T-helper 1 cell treated with Interleukin-12 subunit alpha and Interleukin-12 subunit beta and Interleukin-4 antibody, amounts not matched to agents 30 μg/mL and 1 μg/mL, for 36 hours (primary cell): ENCODE results near the gene POR.
"Not testable (repeated sequence)": the region's sequence is repeated elsewhere in the genome, so short reads cannot be mapped to it uniquely, and the experiment has no call there.

Source experiments
- H3K27ac Mint-ChIP-seq: one replicate; pipeline ENCODE4 v1.8.0; 2021; ENCODE audit warnings: mild to moderate bottlenecking, mixed read lengths
- H3K27me3 Mint-ChIP-seq: one replicate; pipeline ENCODE4 v1.8.0; 2021; ENCODE audit warnings: low read depth, mixed read lengths
- H3K36me3 Mint-ChIP-seq: one replicate; pipeline ENCODE4 v1.8.0; 2021; ENCODE audit warnings: low read depth, mixed read lengths
- H3K4me1 Mint-ChIP-seq: one replicate; pipeline ENCODE4 v1.8.0; 2021; ENCODE audit warnings: low read depth, mixed read lengths
- H3K4me3 Mint-ChIP-seq: one replicate; pipeline ENCODE4 v1.8.0; 2021; ENCODE audit warnings: mild to moderate bottlenecking, moderate library complexity, mixed read lengths
- H3K9me3 Mint-ChIP-seq: one replicate; pipeline ENCODE4 v1.8.0; 2021; ENCODE audit warnings: mixed read lengths

The POR gene

DNA sequence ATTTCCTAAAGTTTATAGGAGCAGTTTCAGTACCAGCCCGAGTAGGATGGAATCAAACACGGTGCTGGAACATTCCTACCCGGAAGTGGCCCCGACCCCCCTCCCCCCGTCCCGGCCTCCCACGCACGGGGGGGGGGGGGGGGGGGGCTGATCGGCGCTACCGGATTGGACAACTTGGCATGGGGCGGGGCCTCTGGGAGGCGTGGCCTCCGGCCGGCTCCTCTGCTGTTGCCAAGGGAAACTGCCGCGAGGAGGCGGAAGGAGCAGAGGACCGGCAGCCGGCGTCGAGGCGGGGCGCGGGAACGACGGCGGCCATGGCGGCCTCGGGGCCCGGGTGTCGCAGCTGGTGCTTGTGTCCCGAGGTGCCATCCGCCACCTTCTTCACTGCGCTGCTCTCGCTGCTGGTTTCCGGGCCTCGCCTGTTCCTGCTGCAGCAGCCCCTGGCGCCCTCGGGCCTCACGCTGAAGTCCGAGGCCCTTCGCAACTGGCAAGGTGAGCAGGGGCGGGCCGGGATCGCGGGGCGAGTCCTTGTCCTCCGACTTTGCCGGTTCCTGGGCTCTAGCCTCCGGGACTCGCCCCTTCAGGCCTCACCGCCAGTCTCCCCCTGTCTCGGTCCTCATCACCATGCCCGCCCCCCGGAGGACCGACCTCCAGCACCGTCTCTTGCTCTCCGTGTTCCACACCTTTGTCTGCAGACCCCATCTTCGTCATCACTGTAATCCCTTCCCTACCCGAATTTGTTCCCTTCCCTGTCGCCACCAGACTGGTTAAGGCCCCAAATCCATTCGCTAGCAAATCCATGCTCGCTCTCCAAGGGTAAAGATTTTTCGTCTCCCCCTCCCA lies 36.0 kb upstream of the POR start, which contains the start of gene RHBDD2:
Gene RHBDD2 (plus strand): TSS at position 266 of the 843 bp plus-strand sequence. CDS start 49 bp downstream, at position 315.
- no peaks in the 10 kb centered on the region for H3K9me3 Mint-ChIP-seq
- peaks cover 24% of the 10 kb centered on the region for H3K4me1 Mint-ChIP-seq
- H3K36me3 Mint-ChIP-seq: peaks cover 30% of the 10 kb centered on the region
- H3K4me3 Mint-ChIP-seq: peak within 1 kb of the TSS; percentile 100
- H3K27ac Mint-ChIP-seq: peak within 1 kb of the TSS; percentile 98
- H3K27me3 Mint-ChIP-seq: no peaks in the 10 kb centered on the region

DNA sequence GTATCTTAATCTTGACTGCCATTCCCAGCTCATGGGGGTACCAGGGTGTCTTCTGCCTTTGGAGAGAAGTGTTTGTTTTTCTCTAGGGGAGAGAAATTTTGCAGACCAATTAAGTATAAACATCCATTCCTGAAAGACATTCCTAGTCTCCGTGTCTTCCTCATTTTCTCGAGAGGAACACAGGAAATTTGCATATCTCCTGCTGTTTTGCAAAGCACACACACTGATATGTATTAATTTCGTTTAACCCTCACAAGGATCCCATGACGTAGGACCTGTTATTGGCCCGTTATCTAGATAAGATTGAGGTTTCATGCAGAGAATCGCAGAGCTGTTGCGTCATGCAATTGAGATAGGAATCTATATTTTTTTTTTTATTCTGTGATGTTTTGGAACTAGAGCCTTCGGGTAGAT lies 35.2 kb upstream of the POR start:
- peaks cover 37% of the 10 kb centered on the region for H3K36me3 Mint-ChIP-seq

DNA sequence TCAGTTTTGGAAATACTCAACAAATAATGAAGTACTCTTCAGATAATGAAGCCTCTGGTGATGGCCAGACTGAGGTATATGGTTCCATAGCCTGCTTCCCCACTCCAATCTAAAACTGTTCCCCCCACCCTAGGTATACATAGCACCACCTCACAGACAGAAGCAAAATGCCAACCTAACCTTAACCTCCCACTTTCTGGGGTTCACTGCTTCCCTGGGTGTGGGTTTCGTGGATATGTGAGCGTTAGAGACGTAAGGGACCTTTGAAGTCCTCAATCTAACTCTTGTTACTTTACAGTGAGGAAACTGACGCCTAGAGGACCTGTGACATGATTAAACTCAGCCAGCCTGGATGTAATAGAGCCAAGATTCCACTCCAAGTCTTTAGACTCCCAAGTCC lies 34.7 kb upstream of the POR start:
- peaks cover 38% of the 10 kb centered on the region for H3K36me3 Mint-ChIP-seq
- H3K27me3 Mint-ChIP-seq: no peaks in the 10 kb centered on the region
- peak overlapping the region; percentile 100 for H3K4me3 Mint-ChIP-seq
- H3K27ac Mint-ChIP-seq: peak overlapping the region; percentile 98
- no peaks in the 10 kb centered on the region for H3K9me3 Mint-ChIP-seq
- H3K4me1 Mint-ChIP-seq: peaks cover 24% of the 10 kb centered on the region

More for the DNA sequence above, 35.2 kb upstream of the POR start:
- Mint-ChIP-seq H3K27ac (peak overlapping the region; percentile 98), H3K4me1 (peaks cover 24% of the 10 kb centered on the region), H3K9me3 (no peaks in the 10 kb centered on the region), H3K27me3 (no peaks in the 10 kb centered on the region), H3K4me3 (peak overlapping the region; percentile 100)

DNA sequence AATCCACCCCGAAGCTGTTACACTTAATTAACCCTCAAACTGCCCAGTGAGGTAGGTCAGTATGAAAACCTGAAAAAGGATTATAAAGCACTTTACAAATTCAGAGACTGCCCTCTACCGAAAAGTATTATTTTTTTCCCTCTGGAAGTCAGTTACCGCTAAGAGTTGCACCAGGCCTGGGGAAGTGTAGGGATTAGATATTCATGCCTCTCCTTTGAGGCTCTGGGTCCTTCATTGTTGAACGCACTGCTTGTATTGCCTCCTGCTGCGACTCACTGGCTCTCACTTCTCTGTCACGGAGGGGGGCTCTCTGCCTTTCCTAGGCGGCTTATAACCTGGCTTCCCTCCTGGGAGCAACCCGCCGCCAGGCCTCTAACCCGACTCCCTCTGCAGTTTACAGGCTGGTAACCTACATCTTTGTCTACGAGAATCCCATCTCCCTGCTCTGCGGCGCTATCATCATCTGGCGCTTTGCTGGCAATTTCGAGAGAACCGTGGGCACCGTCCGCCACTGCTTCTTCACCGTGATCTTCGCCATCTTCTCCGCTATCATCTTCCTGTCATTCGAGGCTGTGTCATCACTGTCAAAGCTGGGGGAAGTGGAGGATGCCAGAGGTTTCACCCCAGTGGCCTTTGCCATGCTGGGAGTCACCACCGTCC lies 33.4 kb upstream of the POR start:
- Mint-ChIP-seq H3K36me3 (peaks cover 38% of the 10 kb centered on the region), H3K4me3 (peak overlapping the region; percentile 16), H3K27me3 (no peaks in the 10 kb centered on the region), H3K27ac (peak overlapping the region; percentile 8), H3K4me1 (peaks cover 24% of the 10 kb centered on the region), H3K9me3 (no peaks in the 10 kb centered on the region)

DNA sequence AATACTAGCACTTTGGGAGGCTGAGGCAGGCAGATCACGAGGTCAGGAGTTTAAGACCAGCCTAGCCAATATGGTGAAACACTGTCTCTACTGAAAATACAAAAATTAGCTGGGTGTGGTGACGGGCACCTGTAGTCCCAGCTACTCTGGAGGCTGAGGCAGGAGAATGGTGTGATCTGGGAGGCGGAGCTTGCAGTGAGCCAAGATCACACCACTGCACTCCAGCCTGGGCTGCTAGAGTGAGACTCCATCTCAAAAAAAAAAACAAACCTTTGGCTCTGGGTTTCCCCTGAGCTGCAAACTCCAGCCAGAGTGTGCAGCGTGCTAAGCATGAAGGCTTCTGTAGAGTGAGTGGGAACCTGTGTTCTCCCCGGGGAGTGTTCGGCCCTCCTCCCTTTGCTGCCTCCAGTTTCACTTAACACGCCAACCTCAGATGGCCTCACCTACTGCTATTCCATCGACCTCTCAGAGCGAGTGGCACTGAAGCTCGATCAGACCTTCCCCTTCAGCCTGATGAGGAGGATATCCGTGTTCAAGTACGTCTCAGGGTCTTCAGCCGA lies 31.6 kb upstream of the POR start:
- not testable (repeated sequence) for H3K4me3 Mint-ChIP-seq

DNA sequence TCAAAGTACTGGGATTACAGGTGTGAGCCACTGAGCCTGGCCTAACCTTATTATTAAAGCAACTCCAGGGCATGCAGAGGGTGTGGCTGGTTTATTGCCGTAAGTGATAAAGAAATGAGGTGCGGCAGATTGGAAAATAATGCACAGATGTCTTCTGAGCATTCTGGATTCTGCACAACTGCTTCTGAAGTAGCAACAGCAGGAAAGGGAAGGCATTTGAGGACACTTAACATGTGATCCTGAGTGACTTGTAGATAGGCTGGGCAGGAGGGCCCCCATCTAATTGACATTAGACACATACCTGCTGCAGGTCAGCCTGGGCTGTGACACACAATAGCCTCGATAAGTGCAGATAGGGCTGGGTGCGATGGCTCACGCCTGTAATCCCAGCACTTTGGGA lies 30.5 kb upstream of the POR start:
- Mint-ChIP-seq H3K27ac (no peak overlapping the region), H3K4me1 (peaks cover 16% of the 10 kb centered on the region), H3K9me3 (no peaks in the 10 kb centered on the region), H3K27me3 (no peaks in the 10 kb centered on the region), H3K36me3 (peaks cover 47% of the 10 kb centered on the region), H3K4me3 (no peak overlapping the region)

More for the DNA sequence above, 31.6 kb upstream of the POR start:
- Mint-ChIP-seq H3K4me1 (peaks cover 18% of the 10 kb centered on the region), H3K36me3 (peaks cover 45% of the 10 kb centered on the region)
- not testable (repeated sequence) for H3K27me3 Mint-ChIP-seq, H3K27ac Mint-ChIP-seq, H3K9me3 Mint-ChIP-seq

DNA sequence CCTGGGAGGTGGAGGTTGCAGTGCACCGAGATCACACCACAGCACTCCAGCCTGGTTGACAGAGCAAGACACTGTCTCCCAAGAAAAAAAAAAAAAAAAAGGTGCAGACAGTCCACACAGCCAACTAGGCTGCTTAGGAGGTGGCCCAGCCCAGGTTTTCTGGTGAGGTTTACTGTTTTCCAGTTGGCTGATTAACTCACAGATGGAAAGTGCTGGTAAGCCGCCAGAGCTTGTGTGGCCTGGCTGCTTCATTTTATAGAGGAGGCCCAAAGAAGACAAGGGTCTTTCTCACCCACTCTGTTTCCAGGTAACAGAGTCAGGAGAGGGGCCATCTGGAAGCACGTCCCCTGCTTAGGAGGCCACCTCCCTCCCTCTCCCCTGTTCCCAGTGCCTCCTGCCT lies 29.9 kb upstream of the POR start:
- Mint-ChIP-seq H3K36me3 (peaks cover 41% of the 10 kb centered on the region), H3K9me3 (no peaks in the 10 kb centered on the region), H3K4me3 (no peak overlapping the region), H3K27ac (no peak overlapping the region), H3K27me3 (no peaks in the 10 kb centered on the region), H3K4me1 (peaks cover 10% of the 10 kb centered on the region)

DNA sequence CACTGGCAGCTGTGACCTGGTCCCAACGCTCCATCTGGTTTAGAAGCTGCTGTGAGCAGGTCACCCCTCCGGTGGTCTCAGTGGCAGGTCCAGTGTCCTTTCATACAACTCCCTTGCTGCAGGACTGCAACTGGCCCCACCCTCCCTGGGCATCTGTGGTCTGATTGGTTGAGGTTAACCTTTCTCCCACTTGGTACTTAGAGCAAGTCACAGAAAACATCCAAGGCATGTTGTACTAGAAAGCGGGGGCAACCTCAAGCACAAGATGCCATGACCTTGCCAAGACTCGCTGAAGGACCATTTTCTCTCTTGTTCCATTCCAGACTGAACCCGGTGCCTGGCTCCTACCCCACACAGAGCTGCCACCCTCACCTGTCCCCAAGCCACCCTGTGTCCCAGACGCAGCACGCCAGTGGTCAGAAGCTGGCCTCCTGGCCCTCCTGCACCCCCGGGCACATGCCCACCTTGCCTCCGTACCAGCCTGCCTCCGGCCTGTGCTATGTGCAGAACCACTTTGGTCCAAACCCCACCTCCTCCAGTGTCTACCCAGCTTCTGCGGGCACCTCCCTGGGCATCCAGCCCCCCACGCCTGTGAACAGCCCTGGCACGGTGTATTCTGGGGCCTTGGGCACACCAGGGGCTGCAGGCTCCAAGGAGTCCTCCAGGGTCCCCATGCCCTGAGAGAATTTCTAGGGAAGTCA lies 27.1 kb upstream of the POR start:
- Mint-ChIP-seq H3K36me3 (peaks cover 23% of the 10 kb centered on the region), H3K27me3 (no peaks in the 10 kb centered on the region), H3K9me3 (no peaks in the 10 kb centered on the region), H3K4me3 (no peak overlapping the region), H3K4me1 (peaks cover 2% of the 10 kb centered on the region), H3K27ac (no peak overlapping the region)

DNA sequence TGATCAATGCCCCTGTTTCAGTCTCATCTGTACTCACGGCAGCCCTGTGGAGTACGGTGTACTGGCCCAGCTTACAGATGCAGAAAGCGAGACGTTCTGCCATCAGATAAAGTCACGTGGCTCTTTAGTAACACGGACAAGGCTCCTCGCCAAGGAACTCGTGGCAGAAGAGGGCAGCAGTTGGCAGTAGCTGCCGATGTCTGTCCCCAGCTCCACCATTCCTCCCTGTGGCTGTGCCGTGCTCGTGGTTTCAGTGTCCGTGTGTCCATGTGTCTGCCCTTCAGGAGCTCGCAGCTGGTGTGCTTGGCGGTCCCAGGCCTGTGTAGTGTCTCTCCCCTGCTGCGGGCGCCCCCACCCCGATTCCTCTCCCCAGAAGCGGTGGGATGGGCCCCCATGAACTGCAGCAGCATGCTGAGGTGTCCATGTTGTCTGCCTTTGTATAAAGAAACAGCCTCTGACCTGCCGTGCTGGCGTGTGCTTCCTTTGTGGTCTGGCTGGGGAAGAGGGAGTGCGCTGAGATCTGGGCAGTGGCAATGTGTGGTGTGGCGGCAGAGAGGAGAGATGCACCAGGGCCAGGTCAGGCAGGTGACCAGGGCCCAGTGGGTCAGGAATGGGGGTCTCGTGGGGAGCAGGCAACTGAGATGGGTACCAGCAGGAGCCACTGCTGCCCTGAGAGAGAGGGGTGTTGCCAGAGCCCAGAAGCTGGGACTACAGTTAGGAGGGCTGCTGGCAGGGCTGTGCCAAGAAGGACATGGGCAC lies 26.3 kb upstream of the POR start:
- no peaks in the 10 kb centered on the region for H3K4me1 Mint-ChIP-seq
- no peaks in the 10 kb centered on the region for H3K9me3 Mint-ChIP-seq
- H3K36me3 Mint-ChIP-seq: peaks cover 20% of the 10 kb centered on the region
- no peaks in the 10 kb centered on the region for H3K27me3 Mint-ChIP-seq
- H3K4me3 Mint-ChIP-seq: no peak overlapping the region
- peak overlapping the region; percentile 26 for H3K27ac Mint-ChIP-seq

DNA sequence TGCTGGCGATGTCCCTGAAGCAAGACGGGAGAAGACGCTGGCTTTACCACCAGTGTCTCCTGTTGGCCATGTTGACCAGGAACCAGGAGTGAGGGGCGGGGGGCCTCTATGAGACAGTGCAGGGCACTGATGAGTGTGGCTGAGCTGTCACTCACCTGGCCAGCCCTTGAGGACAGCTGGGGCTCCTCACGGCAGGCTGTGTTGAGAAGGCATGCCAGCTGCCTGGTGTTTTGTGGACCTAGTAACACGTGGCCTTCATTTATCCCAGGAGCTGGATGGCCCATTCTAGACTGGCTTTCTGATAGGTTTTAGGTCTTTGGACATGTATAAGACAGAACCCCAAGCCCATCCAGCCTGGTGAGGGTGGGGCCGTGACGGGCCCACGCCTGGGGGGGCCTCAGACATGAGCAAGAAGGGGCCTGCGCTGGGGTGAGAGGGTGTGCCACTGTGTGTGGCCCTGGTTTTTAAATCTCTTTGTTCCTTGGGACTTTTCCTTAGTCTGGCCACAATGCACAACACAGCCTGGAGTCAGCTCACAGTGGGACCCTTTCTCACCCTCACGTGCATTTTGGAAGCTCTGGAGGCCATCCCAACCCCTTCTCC lies 25.6 kb upstream of the POR start:
- H3K9me3 Mint-ChIP-seq: no peaks in the 10 kb centered on the region
- H3K27me3 Mint-ChIP-seq: no peaks in the 10 kb centered on the region
- H3K4me3 Mint-ChIP-seq: no peak overlapping the region
- H3K27ac Mint-ChIP-seq: no peak overlapping the region
- no peaks in the 10 kb centered on the region for H3K4me1 Mint-ChIP-seq
- H3K36me3 Mint-ChIP-seq: peaks cover 17% of the 10 kb centered on the region

DNA sequence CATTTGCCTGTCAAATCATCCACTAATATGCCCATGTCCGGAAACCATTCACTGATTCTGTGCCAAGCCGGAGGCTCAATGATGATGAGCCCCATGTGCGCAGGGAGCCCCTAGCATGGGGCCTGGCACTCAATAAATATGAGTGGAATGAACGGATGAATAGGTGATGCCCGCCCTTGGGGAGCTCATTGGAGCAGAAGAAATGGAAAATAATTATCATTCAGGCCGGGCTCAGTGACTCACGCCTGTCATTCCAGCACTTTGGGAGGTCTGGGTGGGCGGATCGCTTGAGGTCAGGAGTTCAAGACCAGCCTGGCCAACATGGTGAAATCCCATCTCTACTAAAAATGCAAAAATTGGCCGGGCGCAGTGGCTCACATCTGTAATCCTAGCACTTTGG lies 25.1 kb upstream of the POR start:
- Mint-ChIP-seq H3K4me3 (no peak overlapping the region), H3K27ac (no peak overlapping the region), H3K36me3 (peaks cover 12% of the 10 kb centered on the region), H3K27me3 (no peaks in the 10 kb centered on the region), H3K4me1 (no peaks in the 10 kb centered on the region), H3K9me3 (no peaks in the 10 kb centered on the region)

DNA sequence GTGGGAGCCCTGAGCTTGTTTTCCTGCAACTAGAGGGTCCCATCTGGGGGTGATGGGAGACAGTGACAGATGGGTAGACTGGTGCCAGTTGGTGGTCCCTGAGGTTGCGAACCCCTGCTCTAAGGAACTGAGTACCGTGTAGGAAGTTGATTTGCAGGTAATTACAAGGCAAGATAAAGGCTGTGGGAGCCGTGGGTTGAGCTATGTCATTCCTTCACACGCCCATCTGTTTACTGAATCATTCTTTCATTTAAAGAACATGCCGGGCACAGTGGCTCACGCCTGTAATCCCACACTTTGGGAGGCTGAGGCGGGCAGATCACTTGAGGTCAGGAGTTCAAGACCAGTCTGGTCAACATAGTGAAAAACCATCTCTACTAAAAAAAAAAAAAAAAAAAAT lies 23.7 kb upstream of the POR start:
- not testable (repeated sequence) for H3K4me1 Mint-ChIP-seq, H3K9me3 Mint-ChIP-seq, H3K27me3 Mint-ChIP-seq, H3K4me3 Mint-ChIP-seq, H3K27ac Mint-ChIP-seq
- H3K36me3 Mint-ChIP-seq: peaks cover 11% of the 10 kb centered on the region

DNA sequence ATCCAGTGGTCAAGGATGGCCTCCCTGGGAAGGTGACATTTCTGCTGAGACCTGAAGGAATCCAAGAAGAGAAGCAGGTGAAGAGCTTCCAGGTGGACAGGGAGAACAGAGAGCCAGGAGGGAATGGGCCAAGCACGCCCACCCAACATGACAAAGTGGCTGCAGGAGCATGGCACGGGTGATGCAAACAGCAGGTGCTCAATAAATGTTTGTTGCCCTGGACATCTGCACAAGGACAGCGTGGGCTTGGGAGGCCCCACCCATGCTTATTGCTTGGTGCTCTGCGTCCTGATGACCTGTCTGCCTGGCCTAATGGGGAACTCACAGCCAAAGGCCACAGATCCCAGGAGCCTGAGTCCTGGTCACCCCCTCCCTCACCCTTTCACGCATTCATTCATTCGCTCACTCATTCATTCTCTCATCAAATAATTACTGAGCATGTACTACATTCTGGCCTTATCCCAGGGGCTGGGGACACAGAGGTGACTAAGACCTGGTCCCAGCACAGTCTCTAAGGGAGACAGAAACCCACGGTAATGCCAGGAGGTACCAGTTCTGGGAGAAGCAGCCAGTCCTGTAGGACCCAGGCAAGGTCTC lies 23.0 kb upstream of the POR start:
- Mint-ChIP-seq H3K4me3 (no peak overlapping the region), H3K9me3 (no peaks in the 10 kb centered on the region), H3K4me1 (no peaks in the 10 kb centered on the region), H3K36me3 (peaks cover 11% of the 10 kb centered on the region), H3K27me3 (no peaks in the 10 kb centered on the region), H3K27ac (no peak overlapping the region)
